ENCODE results near the gene PRKG1. TPM values are rescaled to one million over a fixed set of nuclear protein-coding genes. Genes with fewer than 3 reads are reported as not detected.

Gene PRKG1
- total RNA-seq, 1 experiment from 2014 or later, result 16.5 TPM

DNA sequence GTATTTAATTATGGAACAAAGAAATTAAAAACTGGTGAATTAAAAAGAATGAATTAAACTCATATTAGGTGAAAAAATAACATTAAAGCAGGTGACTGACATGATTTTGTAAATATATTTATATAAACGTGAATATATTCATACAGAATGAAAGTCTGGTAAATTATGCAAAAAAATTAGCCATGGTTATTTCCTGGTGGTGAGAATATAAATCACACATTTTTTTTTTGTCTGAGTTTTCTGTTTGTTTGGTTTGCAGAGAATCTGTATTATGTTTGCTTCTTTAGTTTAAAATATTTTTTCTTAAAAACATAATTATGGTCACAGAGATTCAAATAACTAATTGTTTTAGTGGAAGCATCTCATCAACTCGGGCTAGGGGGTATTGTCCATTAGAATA lies 698.1 kb downstream of the PRKG1 start (continued):
- TF ChIP-seq ZNF512 (CRISPR knock-in tag; IDR thresholded peaks at IDR 0.05; ENCODE audit: borderline replicate concordance), result no peak
- TF ChIP-seq ZBTB43 (CRISPR knock-in tag; IDR thresholded peaks at IDR 0.05), result no peak
- TF ChIP-seq HMGA2 (CRISPR knock-in tag; IDR thresholded peaks at IDR 0.05), result no peak
- no peak for TF ChIP-seq CDX4 (CRISPR knock-in tag; IDR thresholded peaks at IDR 0.05; ENCODE audit: borderline replicate concordance)
- no peak for TF ChIP-seq PREB (CRISPR knock-in tag; IDR thresholded peaks at IDR 0.05; ENCODE audit: borderline replicate concordance)
- no peak for TF ChIP-seq NFYB (CRISPR knock-in tag; conservative IDR thresholded peaks at IDR 0.05; ENCODE audit: low read depth)

- no peak overlapping the region for H3K4me3 Mint-ChIP-seq
- H3K36me3 Mint-ChIP-seq, result no peaks in the 10 kb centered on the region
- POLR2A ChIA-PET, result no interaction called here
- peaks cover 15% of the 10 kb centered on the region for H3K4me1 Mint-ChIP-seq
- H3K27ac Mint-ChIP-seq, result no peak overlapping the region
- H3K27me3 Mint-ChIP-seq (ENCODE audit: low read depth), result no peaks in the 10 kb centered on the region
- TF ChIP-seq ZNF425 (CRISPR knock-in tag; conservative IDR thresholded peaks at IDR 0.05), result no peak
- TF ChIP-seq, protein P1, sequence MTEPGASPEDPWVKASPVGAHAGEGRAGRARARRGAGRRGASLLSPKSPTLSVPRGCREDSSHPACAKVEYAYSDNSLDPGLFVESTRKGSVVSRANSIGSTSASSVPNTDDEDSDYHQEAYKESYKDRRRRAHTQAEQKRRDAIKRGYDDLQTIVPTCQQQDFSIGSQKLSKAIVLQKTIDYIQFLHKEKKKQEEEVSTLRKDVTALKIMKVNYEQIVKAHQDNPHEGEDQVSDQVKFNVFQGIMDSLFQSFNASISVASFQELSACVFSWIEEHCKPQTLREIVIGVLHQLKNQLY (CRISPR knock-in tag; IDR thresholded peaks at IDR 0.05), result no peak
- no peak for TF ChIP-seq GABPB1 (CRISPR knock-in tag; IDR thresholded peaks at IDR 0.05)
- no peak for TF ChIP-seq CTCF (IDR thresholded peaks at IDR 0.05)
- TF ChIP-seq ZNF219 (CRISPR knock-in tag; IDR thresholded peaks at IDR 0.05; ENCODE audit: borderline replicate concordance), result no peak
- DNase-seq (ENCODE audit: low spot score), result no peak
- no peak for ATAC-seq
- CTCF ChIA-PET, result interaction anchor here (1.0 kb wide), 1 partner anchor 12 kb away, joined by 6 read pairs; no protein-coding TSS in a partner anchor
- no peaks in the 10 kb centered on the region for H3K9me3 Mint-ChIP-seq
Observed at GRCh38 chr10:51773681-51774080, 699.4 kb downstream of the PRKG1 start.

GRCh38 chr10:51783941-51784340 lies 709.7 kb downstream of the PRKG1 start:
- DNase-seq (ENCODE audit: low spot score), result no peak
- TF ChIP-seq OVOL2 (CRISPR knock-in tag; IDR thresholded peaks at IDR 0.05; ENCODE audit: borderline replicate concordance), result no peak
- TF ChIP-seq SOX15 (CRISPR knock-in tag; IDR thresholded peaks at IDR 0.05), result no peak
- TF ChIP-seq E2F5 (CRISPR knock-in tag; IDR thresholded peaks at IDR 0.05), result no peak
- no peak for TF ChIP-seq JUN (CRISPR knock-in tag; IDR thresholded peaks at IDR 0.05)
- TF ChIP-seq RELA (CRISPR knock-in tag; IDR thresholded peaks at IDR 0.05; ENCODE audit: borderline replicate concordance), result no peak
- TF ChIP-seq, protein P2, sequence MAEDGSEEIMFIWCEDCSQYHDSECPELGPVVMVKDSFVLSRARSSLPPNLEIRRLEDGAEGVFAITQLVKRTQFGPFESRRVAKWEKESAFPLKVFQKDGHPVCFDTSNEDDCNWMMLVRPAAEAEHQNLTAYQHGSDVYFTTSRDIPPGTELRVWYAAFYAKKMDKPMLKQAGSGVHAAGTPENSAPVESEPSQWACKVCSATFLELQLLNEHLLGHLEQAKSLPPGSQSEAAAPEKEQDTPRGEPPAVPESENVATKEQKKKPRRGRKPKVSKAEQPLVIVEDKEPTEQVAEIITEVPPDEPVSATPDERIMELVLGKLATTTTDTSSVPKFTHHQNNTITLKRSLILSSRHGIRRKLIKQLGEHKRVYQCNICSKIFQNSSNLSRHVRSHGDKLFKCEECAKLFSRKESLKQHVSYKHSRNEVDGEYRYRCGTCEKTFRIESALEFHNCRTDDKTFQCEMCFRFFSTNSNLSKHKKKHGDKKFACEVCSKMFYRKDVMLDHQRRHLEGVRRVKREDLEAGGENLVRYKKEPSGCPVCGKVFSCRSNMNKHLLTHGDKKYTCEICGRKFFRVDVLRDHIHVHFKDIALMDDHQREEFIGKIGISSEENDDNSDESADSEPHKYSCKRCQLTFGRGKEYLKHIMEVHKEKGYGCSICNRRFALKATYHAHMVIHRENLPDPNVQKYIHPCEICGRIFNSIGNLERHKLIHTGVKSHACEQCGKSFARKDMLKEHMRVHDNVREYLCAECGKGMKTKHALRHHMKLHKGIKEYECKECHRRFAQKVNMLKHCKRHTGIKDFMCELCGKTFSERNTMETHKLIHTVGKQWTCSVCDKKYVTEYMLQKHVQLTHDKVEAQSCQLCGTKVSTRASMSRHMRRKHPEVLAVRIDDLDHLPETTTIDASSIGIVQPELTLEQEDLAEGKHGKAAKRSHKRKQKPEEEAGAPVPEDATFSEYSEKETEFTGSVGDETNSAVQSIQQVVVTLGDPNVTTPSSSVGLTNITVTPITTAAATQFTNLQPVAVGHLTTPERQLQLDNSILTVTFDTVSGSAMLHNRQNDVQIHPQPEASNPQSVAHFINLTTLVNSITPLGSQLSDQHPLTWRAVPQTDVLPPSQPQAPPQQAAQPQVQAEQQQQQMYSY (CRISPR knock-in tag; IDR thresholded peaks at IDR 0.05), result no peak

More at GRCh38 chr10:51783941-51784340, 709.7 kb downstream of the PRKG1 start:
- Mint-ChIP-seq H3K9me3 (no peaks in the 10 kb centered on the region), H3K27ac (no peak overlapping the region), H3K36me3 (no peaks in the 10 kb centered on the region), H3K4me3 (no peak overlapping the region), H3K4me1 (peaks cover 6% of the 10 kb centered on the region; the same call in 1 of the 2 replicates), H3K27me3 (ENCODE audit: low read depth) (no peaks in the 10 kb centered on the region)
- ChIA-PET POLR2A (no interaction called here), CTCF (no interaction called here)
- no peak for ATAC-seq

Measured in WTC11 (cell line).